ENCODE data around the gene SERPINE3. TPM values are rescaled to one million over a fixed set of nuclear protein-coding genes. Genes with fewer than 3 reads are reported as not detected.

Gene SERPINE3
- not detected for total RNA-seq
- long read RNA-seq, partial matches to known transcripts = 0 of 2 reads
- long read RNA-seq, other reads (novel, unspliced or antisense) = 2 of 2 reads

GRCh38 chr13:51339354-51339753 is at the start of gene SERPINE3:
TSS of gene SERPINE3 (plus strand) at chr13:51339691. CDS start at chr13:51341092, 1,401 bp downstream.
- peak; percentile 71 for DNase-seq (ENCODE audit: low spot score)
- intact Hi-C loops (cut with DNase I) = no loop called here

GRCh38 chr13:51291341-51291740 is 48.1 kb upstream of the SERPINE3 start:
- DNase-seq (ENCODE audit: low spot score) = no peak

DNA sequence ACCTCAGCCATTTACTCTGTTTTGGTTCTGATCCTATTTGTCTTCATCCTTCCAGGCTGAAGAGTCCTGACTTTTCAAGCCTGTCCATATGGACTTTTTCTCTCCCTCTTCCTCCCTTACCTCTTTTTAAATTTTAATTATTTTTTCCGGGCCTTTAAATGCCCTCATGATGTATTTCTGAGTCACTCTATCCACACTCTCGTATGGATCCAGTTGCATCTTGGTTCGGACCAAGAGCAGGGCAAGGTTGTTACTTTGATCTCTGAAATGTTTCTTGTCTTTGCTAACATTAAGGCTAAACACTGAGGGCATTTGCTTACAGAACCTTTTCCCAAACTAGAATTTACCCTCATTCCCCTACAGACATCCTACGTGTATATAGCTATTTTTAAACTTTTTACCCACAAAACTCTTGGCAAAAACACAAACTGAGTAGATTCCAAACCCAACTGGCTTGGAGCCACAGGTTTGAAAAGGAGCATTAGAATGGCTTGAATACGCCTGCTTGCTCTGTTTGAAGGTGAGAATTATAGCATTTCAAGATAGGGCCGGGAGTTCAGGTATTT is 47.4 kb upstream of the SERPINE3 start:
- intact Hi-C loops (cut with DNase I) = no loop called here
- no peak for DNase-seq (ENCODE audit: low spot score)

More at GRCh38 chr13:51291341-51291740, 48.1 kb upstream of the SERPINE3 start:
- intact Hi-C loops (cut with DNase I) = no loop called here

- intact Hi-C loops (cut with DNase I) = no loop called here
- DNase-seq (ENCODE audit: low spot score) = no peak
These were observed 41.9 kb upstream of the SERPINE3 start for GRCh38 chr13:51297556-51297955.

GRCh38 chr13:51298812-51299211 is 40.7 kb upstream of the SERPINE3 start:
- intact Hi-C loops (cut with DNase I) = no loop called here
- DNase-seq (ENCODE audit: low spot score) = no peak

- DNase-seq (ENCODE audit: low spot score) = no peak
- intact Hi-C loops (cut with DNase I) = loop anchor here (5.0 kb wide), 1 partner anchor 151 kb away; no protein-coding TSS in a partner anchor
These were observed 36.4 kb upstream of the SERPINE3 start for GRCh38 chr13:51303063-51303552.

DNA sequence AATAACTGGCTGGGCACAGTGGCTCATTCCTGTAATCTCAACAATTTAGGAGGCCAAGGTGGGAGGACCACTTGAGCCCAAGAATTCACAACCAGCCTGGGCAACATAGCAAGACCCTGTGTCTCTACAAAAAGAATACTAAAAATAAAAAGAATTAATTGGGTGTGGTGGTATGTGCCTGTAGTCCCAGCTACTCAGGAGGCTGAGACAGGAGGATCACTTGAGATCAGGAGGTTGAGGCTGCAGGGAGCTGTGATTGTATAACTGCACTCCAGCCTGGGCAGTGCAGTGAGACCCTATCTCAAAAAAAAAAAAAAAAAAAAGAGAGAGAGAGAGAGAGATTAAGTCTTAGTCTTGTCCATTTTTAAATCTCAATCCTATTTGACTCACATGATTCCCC is 35.6 kb upstream of the SERPINE3 start:
- intact Hi-C loops (cut with DNase I) = loop anchor here (5.0 kb wide), 1 partner anchor 152 kb away; no protein-coding TSS in a partner anchor
- DNase-seq (ENCODE audit: low spot score) = no peak

DNA sequence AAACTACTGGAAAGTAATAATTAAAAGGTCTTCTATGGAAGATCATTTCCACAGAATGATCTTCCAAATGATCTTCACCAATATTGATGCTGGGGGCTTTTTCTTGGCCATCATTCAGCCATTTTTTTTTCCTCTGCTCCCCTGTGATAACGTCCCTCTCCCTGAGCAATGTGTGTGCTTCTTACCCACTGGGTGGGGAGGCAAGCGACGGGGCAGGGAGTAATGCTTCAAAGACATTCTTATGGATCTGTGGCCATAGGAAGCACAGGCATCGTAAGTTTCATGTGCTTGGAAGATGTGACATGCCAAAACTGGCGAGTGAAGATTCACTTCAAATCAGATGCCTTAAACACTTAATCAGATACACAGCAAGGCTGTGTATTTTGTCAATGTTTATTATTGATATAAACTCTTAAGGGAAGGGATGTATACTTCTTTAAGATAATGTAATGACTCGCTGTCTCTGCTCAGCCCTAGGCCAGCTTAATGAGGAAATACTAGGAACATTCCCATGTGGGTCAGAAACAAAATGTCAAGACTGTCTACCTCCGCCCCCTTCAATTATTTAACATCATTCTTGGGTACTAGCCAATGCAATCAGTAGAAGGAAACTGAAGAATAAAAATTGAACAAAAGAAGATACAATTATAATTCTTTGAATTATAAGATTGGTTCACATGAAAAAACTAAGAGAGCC is 34.1 kb upstream of the SERPINE3 start:
- no peak for DNase-seq (ENCODE audit: low spot score)
- intact Hi-C loops (cut with DNase I) = no loop called here

- intact Hi-C loops (cut with DNase I) = no loop called here
- DNase-seq (ENCODE audit: low spot score) = no peak
These were observed 30.7 kb upstream of the SERPINE3 start for GRCh38 chr13:51308781-51309180.

DNA sequence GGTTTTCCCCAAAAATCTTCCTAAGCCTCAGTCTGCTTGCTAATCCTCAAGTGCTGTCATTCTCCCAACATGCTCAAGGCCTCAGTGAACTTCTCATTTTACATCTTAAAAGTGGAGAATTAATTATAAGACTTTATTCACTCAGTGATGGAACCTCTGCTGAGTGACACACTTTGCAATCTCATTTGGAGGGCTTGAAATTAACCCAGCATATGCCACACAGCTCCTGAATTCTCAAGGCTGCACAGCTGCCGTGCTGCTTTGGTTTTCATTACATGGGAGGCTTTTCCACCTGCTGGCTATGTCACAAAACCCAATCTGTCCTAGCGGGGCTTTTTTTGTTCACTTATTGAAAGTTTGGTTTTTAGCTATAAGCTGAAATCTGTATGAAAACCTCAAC is 28.3 kb upstream of the SERPINE3 start:
- no peak for DNase-seq (ENCODE audit: low spot score)
- intact Hi-C loops (cut with DNase I) = no loop called here

DNA sequence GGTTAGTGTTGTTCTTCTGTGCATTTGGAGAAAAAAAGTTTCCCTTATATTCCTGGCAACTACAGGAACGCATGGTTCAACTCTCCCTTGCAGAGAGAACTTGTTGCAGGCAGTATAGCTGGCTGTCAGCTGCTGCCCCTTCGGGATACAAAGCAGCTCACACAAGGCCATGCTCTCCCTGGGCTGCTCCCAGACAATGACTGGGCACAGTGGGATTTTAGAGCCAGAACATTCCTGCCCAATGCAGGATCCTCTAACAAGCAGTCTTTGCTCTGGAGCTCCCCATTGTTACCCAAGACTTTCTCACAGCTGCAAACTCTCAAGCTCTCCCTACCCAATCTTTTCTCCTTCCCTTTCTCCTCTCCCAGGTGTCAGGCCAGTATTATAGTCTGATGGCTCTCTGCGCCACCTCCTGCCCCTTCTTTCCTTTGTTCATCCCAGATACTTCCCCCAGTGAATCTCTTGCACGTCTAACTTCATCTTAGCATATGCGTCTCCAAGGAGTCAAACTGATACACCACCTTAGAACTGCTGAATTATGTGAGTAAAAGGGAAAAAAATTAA is 27.5 kb upstream of the SERPINE3 start:
- no peak for DNase-seq (ENCODE audit: low spot score)
- intact Hi-C loops (cut with DNase I) = no loop called here

DNA sequence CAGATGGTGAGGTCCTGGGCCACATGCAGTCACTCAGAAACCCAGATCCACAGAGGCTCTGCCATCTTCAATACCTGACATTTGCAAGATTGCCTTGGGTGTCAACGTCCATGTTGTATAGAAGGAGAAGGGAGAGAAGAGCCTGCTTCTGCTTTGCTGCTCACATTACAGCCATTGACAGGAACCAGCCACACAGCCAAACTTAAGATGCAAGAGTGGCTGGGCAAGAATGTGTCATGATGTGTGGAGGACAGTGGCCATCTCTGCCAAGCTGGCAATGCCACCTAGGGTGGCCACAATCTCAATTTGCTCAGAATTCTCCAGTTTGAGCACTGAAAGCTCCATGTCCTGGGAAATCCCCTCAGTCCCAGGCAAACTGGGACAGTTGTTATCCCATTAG is 25.9 kb upstream of the SERPINE3 start:
- intact Hi-C loops (cut with DNase I) = no loop called here
- DNase-seq (ENCODE audit: low spot score) = no peak

DNA sequence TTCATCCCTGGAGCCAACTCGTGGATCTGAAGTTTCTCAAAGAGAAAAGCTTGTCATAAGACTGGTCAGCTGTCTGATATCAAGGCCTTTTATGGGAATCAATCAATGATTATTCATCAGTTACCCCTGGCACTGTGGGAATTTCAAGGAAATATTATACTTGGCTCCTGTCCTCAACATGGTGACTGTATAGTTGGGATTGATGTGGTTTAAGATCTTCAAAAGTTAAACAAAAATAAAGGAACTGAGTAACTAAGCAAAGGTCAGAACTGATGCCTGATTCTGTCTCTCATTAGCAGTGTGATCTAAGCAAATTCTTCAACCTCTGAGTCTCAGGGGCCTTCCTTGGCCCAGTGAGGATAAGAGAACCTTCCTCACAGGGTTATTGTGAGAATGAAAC is 22.2 kb upstream of the SERPINE3 start:
- intact Hi-C loops (cut with DNase I) = no loop called here

GRCh38 chr13:51318015-51318414 is 21.5 kb upstream of the SERPINE3 start:
- intact Hi-C loops (cut with DNase I) = no loop called here

More for the DNA sequence above, 22.2 kb upstream of the SERPINE3 start:
- DNase-seq (ENCODE audit: low spot score) = no peak

DNA sequence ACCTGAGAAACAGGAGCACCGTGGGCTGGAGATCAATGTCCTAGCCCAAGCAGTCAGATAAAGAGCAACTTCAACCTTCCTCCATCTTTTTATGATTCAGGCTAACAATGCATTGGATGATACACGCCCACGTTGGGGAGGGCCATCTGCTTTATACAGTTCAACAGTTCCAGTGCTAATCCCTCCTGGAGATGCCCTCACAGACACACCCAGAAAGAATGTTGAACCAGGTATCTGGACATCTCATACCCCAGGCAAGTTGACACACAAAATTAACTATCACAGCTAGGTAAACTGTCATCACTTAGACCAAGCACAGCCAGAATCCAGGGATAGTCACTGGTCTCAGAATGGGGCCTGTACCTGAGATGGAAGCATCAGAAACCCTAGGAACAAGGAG is 20.6 kb upstream of the SERPINE3 start:
- DNase-seq (ENCODE audit: low spot score) = no peak
- intact Hi-C loops (cut with DNase I) = no loop called here

More at GRCh38 chr13:51318015-51318414, 21.5 kb upstream of the SERPINE3 start:
- no peak for DNase-seq (ENCODE audit: low spot score)

- intact Hi-C loops (cut with DNase I) = no loop called here
- DNase-seq (ENCODE audit: low spot score) = no peak
These were observed 17.7 kb upstream of the SERPINE3 start for GRCh38 chr13:51321836-51322235.

DNA sequence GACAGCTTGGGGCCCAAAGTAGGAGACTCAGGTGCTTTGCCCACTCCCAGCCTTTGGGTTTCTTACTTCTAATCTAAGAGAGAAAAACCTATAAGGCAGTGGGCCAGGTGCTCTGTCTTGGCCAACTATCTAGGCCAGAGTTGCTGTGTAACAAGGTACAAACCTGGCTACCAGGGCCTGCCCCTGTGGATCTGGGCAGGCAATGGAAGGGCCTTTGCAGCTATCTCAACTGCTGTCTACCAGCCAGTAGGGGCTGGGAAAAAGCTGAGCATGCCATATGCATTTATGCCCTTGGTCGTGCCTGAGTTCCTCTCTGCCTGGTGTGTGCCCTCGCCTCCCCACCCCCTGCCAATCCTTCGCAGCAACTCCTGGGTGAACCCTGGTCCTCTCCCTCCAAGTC is 16.7 kb upstream of the SERPINE3 start:
- DNase-seq (ENCODE audit: low spot score) = no peak
- intact Hi-C loops (cut with DNase I) = no loop called here

DNA sequence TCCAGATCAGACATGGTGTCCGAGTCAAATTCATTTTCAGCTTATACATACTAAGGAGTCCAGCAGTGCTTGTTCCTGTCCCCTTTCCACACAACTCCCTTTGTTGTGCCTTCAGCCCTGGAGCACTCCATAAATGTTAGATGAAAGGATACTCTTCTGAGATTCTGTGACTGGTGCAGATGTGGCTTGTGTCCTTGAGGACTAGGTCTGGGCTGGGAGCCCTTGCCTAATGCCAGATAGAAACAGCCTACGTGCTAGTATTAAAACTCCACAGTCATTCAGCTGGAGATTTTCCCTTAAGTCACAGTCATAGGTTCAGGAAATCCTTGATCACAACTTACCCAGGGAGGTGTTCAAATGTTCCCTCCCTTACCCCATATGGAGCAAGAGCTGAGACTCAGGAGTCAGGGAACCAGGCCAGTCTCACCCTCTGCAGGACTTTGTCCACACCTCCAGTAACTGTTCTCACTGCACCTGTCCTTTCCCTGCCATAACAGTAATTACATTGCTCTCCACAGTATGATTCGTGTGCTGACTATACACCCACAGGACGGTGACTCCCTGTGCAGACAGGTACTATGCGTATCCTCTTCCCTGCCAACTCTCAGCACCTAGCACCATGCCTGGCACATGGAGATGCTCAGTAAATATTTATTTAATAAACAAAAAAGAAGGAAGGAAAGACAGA is 15.5 kb upstream of the SERPINE3 start:
- intact Hi-C loops (cut with DNase I) = no loop called here
- no peak for DNase-seq (ENCODE audit: low spot score)

DNA sequence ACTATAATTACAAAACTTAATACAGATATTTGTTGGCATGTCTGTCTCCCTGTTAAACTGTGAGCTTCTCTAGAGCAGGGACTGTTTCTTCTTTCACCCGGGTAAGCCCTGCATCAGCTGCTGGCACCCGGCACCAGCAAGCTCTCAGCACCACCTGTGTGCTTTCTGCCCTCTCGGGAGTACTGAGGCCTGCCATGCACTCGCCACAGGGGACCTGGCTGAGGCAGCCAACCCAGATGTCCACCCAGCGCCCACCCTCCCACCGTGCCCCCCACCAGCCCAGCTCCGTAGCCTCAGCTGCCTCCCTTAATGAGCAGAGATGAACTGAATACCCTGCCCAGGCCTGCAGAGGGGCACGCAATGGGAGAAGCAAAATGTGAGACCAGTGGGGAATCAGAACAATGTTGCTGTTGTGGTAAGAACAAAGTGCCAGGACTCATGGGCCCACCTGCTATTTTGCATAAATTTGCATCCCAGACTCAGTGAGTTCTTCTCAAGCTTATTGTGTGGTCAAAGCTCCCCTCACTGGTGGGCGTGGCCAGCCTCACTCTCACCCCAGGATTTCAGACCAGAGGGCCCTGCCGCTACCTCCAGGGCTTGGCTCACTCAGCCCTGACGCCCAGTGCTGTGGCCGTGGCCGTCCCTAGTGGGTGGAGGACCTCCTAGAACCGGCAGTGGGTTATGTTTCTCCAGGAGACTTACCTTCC is 14.6 kb upstream of the SERPINE3 start:
- DNase-seq (ENCODE audit: low spot score) = no peak
- intact Hi-C loops (cut with DNase I) = no loop called here

DNA sequence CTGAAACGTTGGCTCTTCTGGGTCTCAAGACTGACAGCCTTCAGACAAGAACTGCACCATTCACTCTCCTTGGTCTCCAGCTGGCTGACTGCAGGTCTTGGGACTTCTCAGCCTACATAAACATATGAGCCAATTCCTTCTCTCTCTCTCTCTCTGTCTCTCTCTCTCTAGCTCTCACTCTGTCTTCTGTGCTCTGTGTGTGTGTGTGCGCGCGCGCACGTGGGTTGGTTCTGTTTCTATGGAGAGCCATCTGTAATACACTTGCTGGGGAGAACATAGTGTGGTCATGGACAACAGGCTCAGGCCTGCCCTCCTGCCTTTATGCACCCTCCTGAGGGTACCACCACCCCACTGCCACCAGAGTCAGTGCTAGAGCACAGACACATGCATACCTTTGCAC is 13.7 kb upstream of the SERPINE3 start:
- no peak for DNase-seq (ENCODE audit: low spot score)

More for the DNA sequence above, 13.7 kb upstream of the SERPINE3 start:
- intact Hi-C loops (cut with DNase I) = no loop called here
